GM10248 (cell line): Measurements from ENCODE around the gene PRPF6.
"Not testable (repeated sequence)": the region's sequence is repeated elsewhere in the genome, so short reads cannot be mapped to it uniquely, and the experiment has no call there.

Source experiments
- CTCF ChIA-PET: fragments of 300-600 bp; sonication (Branson Sonifier 250); formaldehyde crosslinking; extraction: SDS; loops from one replicate; lab custom pipeline; 2021; ENCODE audit warnings: antibody characterized with exemption; lab: Yijun Ruan, JAX
- POLR2A ChIA-PET: fragments of 350-650 bp; sonication (Branson Sonifier 250); formaldehyde crosslinking; extraction: SDS; loops from one replicate; lab custom pipeline; 2020; ENCODE audit warnings: antibody characterized with exemption; lab: Yijun Ruan, JAX
- DNase-seq: peaks from one replicate; pipeline ENCODE4 v3.0.0; 2012; ENCODE audit errors: extremely low spot score
- TF ChIP-seq, protein P1 (sequence below): IDR thresholded peaks from 2 replicates; pipeline ENCODE4 v1.5.1; 2012; ENCODE audit warnings: mild to moderate bottlenecking, low read depth; ENCODE audit errors: extremely low read depth, missing control alignments, control extremely low read depth

PRPF6 gene

DNA sequence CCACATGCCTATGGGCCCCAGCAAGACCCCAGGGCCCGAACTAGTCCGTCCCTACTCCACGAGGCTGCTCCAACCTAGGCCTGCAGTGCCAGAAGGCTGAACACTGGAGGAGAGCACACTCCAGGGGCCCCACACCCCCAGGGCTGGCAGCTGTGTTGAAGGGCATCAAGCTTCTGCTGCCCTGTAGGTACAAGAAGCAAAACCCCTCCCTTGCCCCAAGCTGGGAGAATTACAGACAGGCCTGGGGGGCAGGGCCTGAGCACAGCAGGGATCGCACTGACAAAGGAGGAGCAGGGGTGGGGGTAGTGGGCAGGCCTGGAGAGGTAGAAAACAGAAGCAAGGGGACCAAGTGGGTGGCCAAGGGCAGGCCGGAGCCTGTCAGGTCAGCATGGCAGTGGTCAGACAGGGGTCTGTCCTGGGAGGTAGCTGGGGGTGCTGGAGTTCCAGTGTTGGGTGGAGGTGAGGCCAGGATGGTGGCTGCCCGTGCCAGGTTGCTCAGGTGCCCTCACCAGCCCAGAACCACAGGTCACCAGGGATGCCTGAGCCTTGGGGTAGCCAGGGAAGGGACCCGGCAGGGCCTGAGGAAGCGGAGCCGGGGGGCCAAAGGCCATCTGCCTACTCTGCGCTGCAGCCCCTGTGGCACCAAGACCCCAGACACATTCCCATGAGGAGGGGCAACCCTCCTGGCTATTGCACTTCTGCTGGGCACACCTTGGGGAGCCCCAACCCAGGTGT, 21.8 kb upstream of the PRPF6 start:
- POLR2A ChIA-PET, result no interaction called here
- no peak for DNase-seq
- CTCF ChIA-PET, result interaction anchor here (1.2 to 1.3 kb wide), 2 partner anchors 21 to 422 kb away, joined by 4 to 5 read pairs; partner anchors contain the start of gene SAMD10
- TF ChIP-seq, protein P1, sequence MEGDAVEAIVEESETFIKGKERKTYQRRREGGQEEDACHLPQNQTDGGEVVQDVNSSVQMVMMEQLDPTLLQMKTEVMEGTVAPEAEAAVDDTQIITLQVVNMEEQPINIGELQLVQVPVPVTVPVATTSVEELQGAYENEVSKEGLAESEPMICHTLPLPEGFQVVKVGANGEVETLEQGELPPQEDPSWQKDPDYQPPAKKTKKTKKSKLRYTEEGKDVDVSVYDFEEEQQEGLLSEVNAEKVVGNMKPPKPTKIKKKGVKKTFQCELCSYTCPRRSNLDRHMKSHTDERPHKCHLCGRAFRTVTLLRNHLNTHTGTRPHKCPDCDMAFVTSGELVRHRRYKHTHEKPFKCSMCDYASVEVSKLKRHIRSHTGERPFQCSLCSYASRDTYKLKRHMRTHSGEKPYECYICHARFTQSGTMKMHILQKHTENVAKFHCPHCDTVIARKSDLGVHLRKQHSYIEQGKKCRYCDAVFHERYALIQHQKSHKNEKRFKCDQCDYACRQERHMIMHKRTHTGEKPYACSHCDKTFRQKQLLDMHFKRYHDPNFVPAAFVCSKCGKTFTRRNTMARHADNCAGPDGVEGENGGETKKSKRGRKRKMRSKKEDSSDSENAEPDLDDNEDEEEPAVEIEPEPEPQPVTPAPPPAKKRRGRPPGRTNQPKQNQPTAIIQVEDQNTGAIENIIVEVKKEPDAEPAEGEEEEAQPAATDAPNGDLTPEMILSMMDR, result no peak

DNA sequence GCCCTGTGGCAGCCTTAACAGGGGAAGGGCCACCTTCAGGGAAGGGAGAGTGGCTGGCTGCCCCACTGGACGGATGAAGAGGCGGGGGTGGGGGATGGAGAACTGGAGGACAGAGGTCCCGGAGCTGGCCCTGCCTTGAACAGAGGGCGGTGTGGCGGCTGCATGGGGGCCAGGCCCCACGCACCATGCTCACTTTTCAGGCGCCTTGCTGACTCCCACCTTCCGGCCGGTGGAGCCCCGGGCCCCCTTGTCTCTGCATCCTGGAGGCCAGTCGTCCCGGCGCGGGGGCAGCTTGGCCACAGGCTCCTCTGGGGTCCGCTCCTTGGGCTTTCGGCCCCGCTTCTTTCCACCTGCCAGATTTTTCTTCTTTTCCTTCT, 21.2 kb upstream of the PRPF6 start:
- DNase-seq, result no peak
- POLR2A ChIA-PET, result no interaction called here
- CTCF ChIA-PET, result interaction anchor here (1.3 kb wide), 1 partner anchor 422 kb away, joined by 4 read pairs; no protein-coding TSS in a partner anchor
- TF ChIP-seq, protein P1, result no peak

DNA sequence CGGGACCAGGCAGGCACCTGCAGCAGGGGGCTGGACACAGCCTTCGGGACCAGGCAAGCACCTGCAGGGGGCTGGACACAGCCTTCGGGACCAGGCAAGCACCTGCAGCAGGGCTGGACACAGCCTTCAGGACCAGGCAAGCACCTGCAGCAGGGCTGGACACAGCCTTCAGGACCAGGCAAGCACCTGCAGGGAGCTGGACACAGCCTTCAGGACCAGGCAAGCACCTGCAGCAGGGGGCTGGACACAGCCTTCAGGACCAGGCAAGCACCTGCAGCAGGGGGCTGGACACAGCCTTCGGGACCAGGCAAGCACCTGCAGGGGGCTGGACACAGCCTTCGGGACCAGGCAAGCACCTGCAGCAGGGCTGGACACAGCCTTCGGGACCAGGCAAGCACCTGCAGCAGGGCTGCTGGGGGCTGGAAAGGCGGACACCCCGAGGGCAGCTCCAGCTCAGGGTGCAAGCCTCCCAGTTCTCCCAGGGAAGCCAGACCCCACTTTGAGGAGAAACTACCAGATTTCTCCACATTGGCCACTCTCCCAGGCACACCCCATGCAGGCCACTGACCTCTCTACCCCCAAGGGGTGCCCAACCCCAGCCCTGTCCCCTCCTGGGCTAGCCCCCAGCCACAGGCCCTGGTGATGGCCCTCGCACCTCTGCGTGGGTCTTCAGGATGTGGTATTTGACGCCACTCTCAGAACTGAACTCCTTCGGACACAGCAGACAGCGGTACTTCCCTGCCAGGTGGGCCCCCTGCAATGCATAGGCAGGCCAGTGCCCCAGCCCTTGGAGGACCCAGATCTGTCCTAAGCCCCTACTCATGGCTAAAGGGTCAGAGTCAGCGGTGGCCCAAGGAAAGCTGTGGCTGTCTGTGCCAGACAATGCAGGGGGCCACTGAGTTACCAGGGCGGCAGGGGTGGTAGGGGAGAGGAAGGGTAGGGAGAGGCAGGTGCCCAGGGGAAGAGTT, 20.0 kb upstream of the PRPF6 start:
- ChIA-PET CTCF (interaction anchor here (0.9 to 1.4 kb wide), 2 partner anchors 78 to 424 kb away, joined by 3 to 4 read pairs; partner anchors contain the start of gene PTK6), POLR2A (interaction anchor here (0.6 kb wide), 1 partner anchor 667 kb away, joined by 3 read pairs; no protein-coding TSS in a partner anchor)
- DNase-seq, result not testable (repeated sequence)

DNA sequence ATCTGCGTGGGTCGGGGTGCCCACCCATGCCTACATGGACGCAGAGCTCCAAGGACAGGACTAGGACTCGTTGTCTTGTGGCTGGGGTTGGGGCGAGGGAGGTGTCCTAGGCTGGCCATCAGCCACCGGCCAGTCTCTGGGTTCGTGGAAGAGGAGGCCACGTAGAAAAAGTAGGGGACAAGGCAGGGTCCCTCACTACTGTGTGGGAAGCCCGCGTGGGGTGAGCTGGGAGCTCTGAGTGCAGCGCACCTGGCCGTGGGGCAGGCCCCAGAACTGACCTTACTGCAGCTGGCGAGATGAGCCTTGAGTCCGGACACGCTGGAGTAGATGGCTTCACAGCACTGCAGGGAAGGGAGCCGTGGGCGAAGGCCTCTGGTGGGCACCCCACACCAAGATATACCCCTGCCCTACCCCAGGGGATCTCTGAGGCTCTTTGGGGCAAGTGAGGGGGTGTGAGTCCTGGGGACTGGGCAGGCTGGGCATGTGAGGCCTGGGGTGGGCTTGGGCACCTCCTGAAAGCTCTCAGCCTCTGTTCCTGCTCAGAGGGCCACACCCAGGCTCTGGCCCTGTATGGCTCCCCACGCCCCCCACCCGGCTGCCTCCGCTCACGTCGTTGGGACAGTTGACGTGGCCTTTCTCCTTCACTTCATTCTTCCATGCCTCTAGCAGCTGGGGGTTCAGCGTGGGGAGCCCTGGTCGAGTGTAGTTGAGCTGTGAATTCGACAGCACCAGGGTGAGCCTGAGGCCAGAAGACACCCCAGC, 19.1 kb upstream of the PRPF6 start:
- ChIA-PET POLR2A (interaction anchor here (0.6 kb wide), 1 partner anchor 668 kb away, joined by 3 read pairs; no protein-coding TSS in a partner anchor), CTCF (interaction anchor here (0.9 to 1.4 kb wide), 3 partner anchors 14 to 425 kb away, joined by 3 to 4 read pairs (median 3); partner anchors contain the start of gene PTK6)
- no peak for DNase-seq
- TF ChIP-seq, protein P1, result no peak

DNA sequence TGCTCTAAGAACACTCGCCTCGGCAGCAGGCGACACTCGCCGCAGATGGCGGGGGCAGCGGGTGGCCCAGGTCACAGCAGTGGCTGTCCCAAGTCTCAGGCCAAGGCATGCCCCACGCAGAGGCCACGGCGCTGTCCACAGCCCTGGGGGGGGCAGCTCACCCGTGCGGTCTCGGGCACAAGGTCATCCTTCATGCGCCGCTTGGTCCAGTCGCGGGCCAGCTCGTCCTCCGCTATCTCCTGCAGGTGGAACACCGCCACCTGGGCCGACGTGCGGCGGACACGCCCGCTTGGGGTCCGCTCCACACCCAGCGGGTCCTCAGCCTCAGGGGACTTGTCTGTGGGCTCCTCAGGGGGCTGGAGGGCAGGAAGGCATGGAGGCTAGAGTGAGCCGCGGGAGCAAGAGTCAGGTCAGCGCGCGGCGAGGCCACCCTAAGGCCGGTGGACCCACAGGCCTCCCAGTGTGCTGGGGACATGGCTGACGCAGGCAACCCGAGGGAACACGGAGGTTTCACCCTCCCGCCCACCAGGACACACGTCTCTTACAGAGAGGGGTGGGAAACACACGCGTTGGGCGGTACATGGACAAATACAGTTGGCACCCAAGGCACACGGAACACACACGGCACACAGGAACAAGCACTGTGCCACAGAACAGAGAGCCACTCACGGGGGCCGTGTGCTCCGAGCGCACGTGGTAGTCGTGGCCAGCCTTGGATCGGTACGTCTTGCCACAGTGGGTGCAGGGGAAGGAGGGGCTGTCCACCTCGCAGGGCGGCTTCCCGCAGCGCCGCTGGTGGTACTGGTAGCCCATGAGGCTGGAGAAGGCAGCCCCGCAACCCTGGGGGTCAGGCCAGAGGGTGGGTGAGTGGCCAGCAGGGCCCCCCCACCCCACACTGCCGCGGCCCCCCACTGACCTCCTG, 18.2 kb upstream of the PRPF6 start:
- TF ChIP-seq, protein P1, result no peak
- POLR2A ChIA-PET, result no interaction called here

DNA sequence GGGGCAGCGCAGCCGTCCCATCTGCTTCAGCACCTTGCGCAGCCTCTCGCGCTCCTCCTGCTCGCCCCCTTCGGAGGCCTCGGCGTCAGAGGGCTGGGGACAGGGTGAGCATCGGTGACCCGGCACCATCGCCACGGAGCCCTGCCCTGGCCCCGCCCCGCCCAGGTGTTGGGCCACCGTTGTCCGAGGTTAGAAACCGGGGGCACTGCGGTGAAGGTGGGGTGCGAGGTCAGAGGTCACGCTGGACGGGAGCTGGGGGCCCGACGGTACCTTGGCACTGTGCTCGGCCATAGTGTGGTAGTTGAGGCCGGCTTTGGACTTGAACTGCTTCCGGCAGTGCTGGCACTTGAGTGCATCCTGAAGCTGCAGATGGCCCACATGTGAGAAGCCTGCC, 17.6 kb upstream of the PRPF6 start:
- ChIA-PET POLR2A (no interaction called here), CTCF (interaction anchor here (0.6 to 1.9 kb wide), 2 partner anchors 11 to 75 kb away, joined by 3 to 8 read pairs; no protein-coding TSS in a partner anchor)
- TF ChIP-seq, protein P1, result no peak
- no peak for DNase-seq

More for the DNA sequence above, 18.2 kb upstream of the PRPF6 start:
- CTCF ChIA-PET, result interaction anchor here (0.9 to 1.9 kb wide), 2 partner anchors 11 to 13 kb away, joined by 3 to 8 read pairs; no protein-coding TSS in a partner anchor
- DNase-seq, result no peak
